COLO668 (cell line): ENCODE results near the gene CSF1.
A peak's percentile ranks its signal among the peaks of the same experiment; 100 is the strongest.

ENCODE experiments used
- DNase-seq: peaks from one replicate; lab custom pipeline; 2025; ENCODE audit not compliant: unreplicated experiment; lab: John Stamatoyannopoulos, UW

The CSF1 gene

GRCh38 chr1:109901141-109901523 lies 9.5 kb upstream of the CSF1 start:
- no peak for DNase-seq

GRCh38 chr1:109901524-109902145 lies 9.0 kb upstream of the CSF1 start:
- DNase-seq: peak; percentile 43

GRCh38 chr1:109902204-109902985 lies 8.3 kb upstream of the CSF1 start:
- DNase-seq: no peak

GRCh38 chr1:109903376-109903930 lies 7.2 kb upstream of the CSF1 start:
- DNase-seq: no peak

- no peak for DNase-seq
These were observed 6.4 kb upstream of the CSF1 start for GRCh38 chr1:109904105-109904817.

- DNase-seq: no peak
These were observed 5.2 kb upstream of the CSF1 start for GRCh38 chr1:109905491-109905890.

GRCh38 chr1:109906160-109906838 lies 4.3 kb upstream of the CSF1 start:
- DNase-seq: no peak

- DNase-seq: no peak
These were observed 3.8 kb upstream of the CSF1 start for GRCh38 chr1:109906839-109907180.

GRCh38 chr1:109907190-109907774 lies 3.4 kb upstream of the CSF1 start:
- no peak for DNase-seq

- no peak for DNase-seq
These were observed 1.8 kb upstream of the CSF1 start for GRCh38 chr1:109908836-109909235.

- DNase-seq: no peak
These were observed 1.1 kb upstream of the CSF1 start for GRCh38 chr1:109909561-109909960.

- DNase-seq: peak; percentile 76
These were observed 532 bp downstream of the CSF1 start for GRCh38 chr1:109910963-109911798.

- no peak for DNase-seq
These were observed 1.7 kb downstream of the CSF1 start for GRCh38 chr1:109912214-109912861.

- no peak for DNase-seq
These were observed 2.2 kb downstream of the CSF1 start for GRCh38 chr1:109912873-109913272.

- no peak for DNase-seq
These were observed 2.8 kb downstream of the CSF1 start for GRCh38 chr1:109913360-109913879.

GRCh38 chr1:109914587-109915240 lies 4.1 kb downstream of the CSF1 start:
- DNase-seq: no peak

- no peak for DNase-seq
These were observed 6.6 kb downstream of the CSF1 start for GRCh38 chr1:109917051-109917767.
